Epithelial cell of esophagus (primary cell): ENCODE measurements around the gene MCFD2.

Source experiments
- DNase-seq: peaks from one replicate; pipeline ENCODE4 v3.0.0; 2010; ENCODE audit warnings: low read depth
- H3K4me3 ChIP-seq: 2 replicates; pipeline ENCODE4 v1.5.1; 2011; ENCODE audit warnings: mild to moderate bottlenecking, low read length, control low read depth
- CTCF ChIP-seq: IDR thresholded peaks from 2 replicates; pipeline ENCODE4 v1.5.1; 2011; ENCODE audit warnings: low read depth, mild to moderate bottlenecking, low read length, control low read depth, inconsistent platforms; ENCODE audit not compliant: insufficient read depth; ENCODE audit errors: missing control alignments

MCFD2 gene

GRCh38 chr2:46871976-46872381, 43.6 kb downstream of the MCFD2 start:
- TF ChIP-seq CTCF = no peak

GRCh38 chr2:46870051-46870839, 45.4 kb downstream of the MCFD2 start:
- no peak for TF ChIP-seq CTCF
- no peak for DNase-seq
- H3K4me3 ChIP-seq = no peak overlapping the region

More at GRCh38 chr2:46871976-46872381, 43.6 kb downstream of the MCFD2 start:
- no peak overlapping the region for H3K4me3 ChIP-seq
- no peak for DNase-seq

- H3K4me3 ChIP-seq = no peak overlapping the region
- TF ChIP-seq CTCF = no peak
- no peak for DNase-seq
Observed at GRCh38 chr2:46869621-46870020, 46.0 kb downstream of the MCFD2 start.

GRCh38 chr2:46866770-46867246, 48.8 kb downstream of the MCFD2 start:
- TF ChIP-seq CTCF = no peak
- H3K4me3 ChIP-seq = no peak overlapping the region
- no peak for DNase-seq

- DNase-seq = no peak
- no peak overlapping the region for H3K4me3 ChIP-seq
- no peak for TF ChIP-seq CTCF
Observed at GRCh38 chr2:46865181-46865970, 50.2 kb downstream of the MCFD2 start.

GRCh38 chr2:46863882-46864281, 51.7 kb downstream of the MCFD2 start:
- no peak overlapping the region for H3K4me3 ChIP-seq
- DNase-seq = no peak
- no peak for TF ChIP-seq CTCF
